Smooth muscle cell (in vitro differentiated cells): ENCODE data around the gene MTARC2. TPM values are rescaled to one million over a fixed set of nuclear protein-coding genes. Genes with fewer than 3 reads are reported as not detected.

ENCODE experiments used
- DNase-seq: peaks from one replicate; lab custom pipeline; 2025; ENCODE audit not compliant: unreplicated experiment; lab: John Stamatoyannopoulos, UW
- H2AFZ ChIP-seq: fragments of 200-600 bp; sonication (generic); 2 replicates; pipeline ENCODE4 v1.6.0; 2016; ENCODE audit warnings: antibody characterized with exemption, low read depth, mild to moderate bottlenecking
- H3F3A ChIP-seq: fragments of 200-600 bp; sonication (generic); 2 replicates; pipeline ENCODE4 v1.6.0; 2017; ENCODE audit warnings: antibody characterized with exemption, low read depth
- H3K27ac ChIP-seq: fragments of 200-600 bp; sonication (generic); 2 replicates; pipeline ENCODE4 v1.5.1; 2016; ENCODE audit warnings: low read depth, mild to moderate bottlenecking
- H3K27me3 ChIP-seq: fragments of 200-600 bp; sonication (generic); 2 replicates; pipeline ENCODE4 v1.6.1; 2016; ENCODE audit warnings: low read depth, mild to moderate bottlenecking
- H3K36me3 ChIP-seq: fragments of 200-600 bp; sonication (generic); 2 replicates; pipeline ENCODE4 v1.5.1; 2016; ENCODE audit warnings: low read depth
- H3K4me1 ChIP-seq: fragments of 200-600 bp; sonication (generic); 2 replicates; pipeline ENCODE4 v1.5.1; 2016; ENCODE audit warnings: low read depth
- H3K4me2 ChIP-seq: fragments of 200-600 bp; sonication (generic); 2 replicates; pipeline ENCODE4 v1.6.0; 2016; ENCODE audit warnings: mild to moderate bottlenecking
- H3K4me3 ChIP-seq: fragments of 200-600 bp; sonication (generic); 2 replicates; pipeline ENCODE4 v1.5.1; 2016; ENCODE audit warnings: mild to moderate bottlenecking
- H3K79me2 ChIP-seq: fragments of 200-600 bp; sonication (generic); 2 replicates; pipeline ENCODE4 v1.6.0; 2016; ENCODE audit warnings: low read depth, mild to moderate bottlenecking
- H3K9ac ChIP-seq: fragments of 200-600 bp; sonication (generic); 2 replicates; pipeline ENCODE4 v1.6.0; 2016; ENCODE audit warnings: low read depth
- H3K9me3 ChIP-seq: fragments of 200-600 bp; sonication (generic); replicated peaks from 2 replicates; pipeline ENCODE4 v1.5.1; 2016; ENCODE audit warnings: low read depth
- H4K20me1 ChIP-seq: fragments of 200-600 bp; sonication (generic); 2 replicates; pipeline ENCODE4 v1.6.0; 2016; ENCODE audit warnings: low read depth
- WGBS: methylation state at CpG from one replicate; pipeline ENCODE4 v1.1.7; 2016; ENCODE audit warnings: low lambda C conversion rate; 5-methylcytosine and 5-hydroxymethylcytosine counted together
- polyA plus RNA-seq: library from polyadenylated mRNA; unstranded; fragments of >200 nt; fragmentation: Nextera tagmentation; extraction: Ambion mirVana; gene quantifications from 2 replicates; pipeline ENCODE4 v1.2.1, GENCODE V29; 2016
- total RNA-seq: library from RNA; depleted of rRNA; stranded (reverse); fragments of >200 nt; gene quantifications from 2 replicates; pipeline ENCODE4 v1.2.3, GENCODE V29; 2014
- TF ChIP-seq, protein P1 (sequence below): fragments of 200-600 bp; sonication (generic); IDR thresholded peaks from 2 replicates; pipeline ENCODE4 v1.5.1; 2017; ENCODE audit warnings: borderline replicate concordance, mild to moderate bottlenecking, antibody characterized with exemption; ENCODE audit not compliant: insufficient read depth, poor library complexity, severe bottlenecking

MTARC2 gene
- total and polyA plus RNA-seq, 2 experiments from 2014 or later = 6.1 to 7.6 TPM

DNA sequence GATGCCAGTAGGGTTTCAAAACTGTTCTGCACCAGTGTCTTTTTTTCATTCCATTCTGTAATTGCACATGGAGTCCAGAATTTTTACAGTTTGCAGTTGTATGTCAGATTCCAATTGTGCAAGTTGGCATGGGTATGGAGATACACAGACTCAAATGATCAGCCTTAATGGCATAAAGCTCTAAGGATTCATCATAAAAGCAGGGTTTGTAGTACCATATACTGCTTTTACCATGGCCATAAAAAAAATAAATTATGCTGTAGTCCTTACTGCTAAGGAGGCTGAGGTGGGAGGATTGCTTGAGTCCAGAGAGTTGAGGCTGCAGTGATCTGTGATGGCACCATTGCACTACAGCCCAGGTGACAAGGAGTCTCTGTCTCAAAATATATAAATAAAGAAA is 48.9 kb downstream of the MTARC2 start:
- DNase-seq = no peak
- Histone ChIP-seq H3K9ac (no peak overlapping the region), H3K79me2 (no peaks in the 10 kb centered on the region), H3K36me3 (no peaks in the 10 kb centered on the region), H3K4me2 (no peak overlapping the region), H3K4me1 (no peaks in the 10 kb centered on the region), H4K20me1 (no peaks in the 10 kb centered on the region), H3K27ac (no peak overlapping the region), H3F3A (no peaks in the 10 kb centered on the region), H3K27me3 (no peaks in the 10 kb centered on the region), H2AFZ (no peak overlapping the region), H3K4me3 (no peak overlapping the region), H3K9me3 (no peaks in the 10 kb centered on the region)
- TF ChIP-seq, protein P1, sequence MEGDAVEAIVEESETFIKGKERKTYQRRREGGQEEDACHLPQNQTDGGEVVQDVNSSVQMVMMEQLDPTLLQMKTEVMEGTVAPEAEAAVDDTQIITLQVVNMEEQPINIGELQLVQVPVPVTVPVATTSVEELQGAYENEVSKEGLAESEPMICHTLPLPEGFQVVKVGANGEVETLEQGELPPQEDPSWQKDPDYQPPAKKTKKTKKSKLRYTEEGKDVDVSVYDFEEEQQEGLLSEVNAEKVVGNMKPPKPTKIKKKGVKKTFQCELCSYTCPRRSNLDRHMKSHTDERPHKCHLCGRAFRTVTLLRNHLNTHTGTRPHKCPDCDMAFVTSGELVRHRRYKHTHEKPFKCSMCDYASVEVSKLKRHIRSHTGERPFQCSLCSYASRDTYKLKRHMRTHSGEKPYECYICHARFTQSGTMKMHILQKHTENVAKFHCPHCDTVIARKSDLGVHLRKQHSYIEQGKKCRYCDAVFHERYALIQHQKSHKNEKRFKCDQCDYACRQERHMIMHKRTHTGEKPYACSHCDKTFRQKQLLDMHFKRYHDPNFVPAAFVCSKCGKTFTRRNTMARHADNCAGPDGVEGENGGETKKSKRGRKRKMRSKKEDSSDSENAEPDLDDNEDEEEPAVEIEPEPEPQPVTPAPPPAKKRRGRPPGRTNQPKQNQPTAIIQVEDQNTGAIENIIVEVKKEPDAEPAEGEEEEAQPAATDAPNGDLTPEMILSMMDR = no peak

DNA sequence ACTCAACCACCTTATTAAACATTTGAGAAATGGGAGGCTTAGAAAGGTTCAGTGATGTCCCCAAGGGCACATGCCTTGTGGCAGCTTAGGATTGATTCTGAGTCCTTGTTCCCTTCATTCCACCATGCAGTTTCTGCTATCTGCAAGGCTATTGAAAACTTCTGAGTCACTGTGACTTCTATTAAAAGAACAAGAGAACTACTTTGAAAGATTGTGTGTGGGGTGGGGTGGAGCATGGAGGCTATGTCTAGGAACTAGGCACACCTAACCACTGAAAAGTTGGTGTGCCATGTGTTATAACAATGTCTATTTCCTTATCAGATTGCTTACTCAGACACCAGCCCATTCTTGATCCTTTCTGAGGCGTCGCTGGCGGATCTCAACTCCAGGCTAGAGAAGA is 49.4 kb downstream of the MTARC2 start:
- WGBS = 93% methylated on average over 3 of the region's 3 CpGs

DNA sequence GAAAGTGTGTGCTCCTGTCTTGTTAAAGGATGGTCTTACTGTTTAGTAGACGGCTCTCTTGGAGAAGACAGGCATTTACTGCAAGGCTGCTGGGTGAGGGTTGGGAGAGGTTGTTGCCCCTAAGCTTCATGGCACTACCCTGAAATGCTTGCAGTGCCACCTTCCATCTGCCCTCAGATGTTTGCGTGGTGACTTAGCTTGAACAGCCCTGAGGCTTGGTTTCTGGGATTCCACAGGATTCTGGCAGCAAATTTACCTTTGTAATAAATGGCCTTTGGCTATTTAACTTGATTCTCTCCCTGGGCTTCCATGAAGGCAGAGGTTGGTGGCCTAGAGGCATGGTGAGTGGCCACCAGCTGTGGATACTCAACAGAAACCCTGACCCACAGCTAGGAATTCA is 50.2 kb downstream of the MTARC2 start:
- no peak overlapping the region for H3K4me2 ChIP-seq
- no peaks in the 10 kb centered on the region for H3K4me1 ChIP-seq
- no peak overlapping the region for H2AFZ ChIP-seq
- TF ChIP-seq, protein P1 = no peak
- no peak overlapping the region for H3K9ac ChIP-seq
- no peaks in the 10 kb centered on the region for H3K27me3 ChIP-seq
- H3K27ac ChIP-seq = no peak overlapping the region
- no peaks in the 10 kb centered on the region for H3K79me2 ChIP-seq
- H3K4me3 ChIP-seq = no peak overlapping the region
- H3K36me3 ChIP-seq = no peaks in the 10 kb centered on the region
- no peaks in the 10 kb centered on the region for H4K20me1 ChIP-seq
- DNase-seq = no peak
- WGBS = 98% methylated on average over 2 of the region's 2 CpGs
- no peaks in the 10 kb centered on the region for H3K9me3 ChIP-seq
- H3F3A ChIP-seq = no peaks in the 10 kb centered on the region

More for the DNA sequence above, 49.4 kb downstream of the MTARC2 start:
- H3K27me3 ChIP-seq = no peaks in the 10 kb centered on the region
- no peak overlapping the region for H3K9ac ChIP-seq
- no peaks in the 10 kb centered on the region for H3F3A ChIP-seq
- H3K9me3 ChIP-seq = no peaks in the 10 kb centered on the region
- H3K79me2 ChIP-seq = no peaks in the 10 kb centered on the region
- no peaks in the 10 kb centered on the region for H4K20me1 ChIP-seq
- H3K36me3 ChIP-seq = no peaks in the 10 kb centered on the region
- TF ChIP-seq, protein P1 = no peak
- H3K4me1 ChIP-seq = no peaks in the 10 kb centered on the region
- H3K4me2 ChIP-seq = no peak overlapping the region
- no peak for DNase-seq
- H3K4me3 ChIP-seq = no peak overlapping the region
- H2AFZ ChIP-seq = no peak overlapping the region
- H3K27ac ChIP-seq = no peak overlapping the region

DNA sequence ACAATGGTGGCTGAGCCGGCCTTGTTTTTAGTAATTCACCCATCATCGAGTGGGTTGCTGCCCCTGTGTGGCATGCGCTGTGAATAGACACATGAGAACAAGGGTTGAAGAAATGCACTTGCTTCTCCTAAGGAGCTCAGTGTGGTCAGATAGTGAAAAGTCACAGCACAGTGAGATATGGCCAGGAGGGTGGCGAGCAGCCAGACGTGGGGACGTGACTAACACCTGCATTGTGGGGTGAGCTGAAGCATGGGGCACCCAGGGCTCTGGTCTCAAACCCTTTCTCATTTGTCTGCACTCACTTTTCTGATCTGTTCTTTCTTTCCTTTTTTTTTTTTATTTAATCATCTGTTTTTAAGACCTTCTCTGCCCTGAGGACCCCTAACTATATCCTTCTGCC is 52.1 kb downstream of the MTARC2 start:
- Histone ChIP-seq H3K4me1 (no peaks in the 10 kb centered on the region), H3K79me2 (no peaks in the 10 kb centered on the region), H3K27me3 (no peaks in the 10 kb centered on the region), H3K27ac (no peak overlapping the region), H3K4me2 (no peak overlapping the region), H3K9ac (no peak overlapping the region), H3K4me3 (no peak overlapping the region), H2AFZ (no peak overlapping the region), H4K20me1 (no peaks in the 10 kb centered on the region), H3K36me3 (no peaks in the 10 kb centered on the region), H3F3A (no peaks in the 10 kb centered on the region), H3K9me3 (no peaks in the 10 kb centered on the region)
- TF ChIP-seq, protein P1 = no peak
- WGBS = 90% methylated on average over 6 of the region's 6 CpGs
- no peak for DNase-seq
